ENCODE results near the gene RASGRF2.
A peak's percentile ranks its signal among the peaks of the same experiment; 100 is the strongest.

The RASGRF2 gene

GRCh38 chr5:80959768-80960442 is at the start of gene RASGRF2:
TSS of gene RASGRF2 (plus strand) at chr5:80960363. CDS start at chr5:80960739, 376 bp downstream.
- DNase-seq, result no peak

- DNase-seq, result no peak
These were observed 47.7 kb upstream of the RASGRF2 start for GRCh38 chr5:80912479-80912878.

GRCh38 chr5:80915716-80916115 is 44.4 kb upstream of the RASGRF2 start:
- DNase-seq, result no peak

- no peak for DNase-seq
These were observed 43.5 kb upstream of the RASGRF2 start for GRCh38 chr5:80916676-80917075.

- DNase-seq, result no peak
These were observed 42.5 kb upstream of the RASGRF2 start for GRCh38 chr5:80917631-80918030.

GRCh38 chr5:80919678-80920196 is 40.4 kb upstream of the RASGRF2 start:
- no peak for DNase-seq

GRCh38 chr5:80920333-80920732 is 39.8 kb upstream of the RASGRF2 start:
- DNase-seq, result no peak

- DNase-seq, result no peak
These were observed 39.1 kb upstream of the RASGRF2 start for GRCh38 chr5:80921026-80921425.

- DNase-seq, result no peak
These were observed 34.2 kb upstream of the RASGRF2 start for GRCh38 chr5:80925931-80926330.

- DNase-seq, result no peak
These were observed 33.6 kb upstream of the RASGRF2 start for GRCh38 chr5:80926536-80926935.

GRCh38 chr5:80926979-80927656 is 33.0 kb upstream of the RASGRF2 start:
- DNase-seq, result no peak

GRCh38 chr5:80928073-80928472 is 32.1 kb upstream of the RASGRF2 start:
- DNase-seq, result no peak

GRCh38 chr5:80930940-80931339 is 29.2 kb upstream of the RASGRF2 start:
- DNase-seq, result no peak

GRCh38 chr5:80931411-80931810 is 28.8 kb upstream of the RASGRF2 start:
- DNase-seq, result no peak

- DNase-seq, result no peak
These were observed 27.1 kb upstream of the RASGRF2 start for GRCh38 chr5:80933036-80933435.

- no peak for DNase-seq
These were observed 25.4 kb upstream of the RASGRF2 start for GRCh38 chr5:80934751-80935150.

GRCh38 chr5:80935811-80936385 is 24.3 kb upstream of the RASGRF2 start:
- no peak for DNase-seq

GRCh38 chr5:80936881-80937280 is 23.3 kb upstream of the RASGRF2 start:
- no peak for DNase-seq

GRCh38 chr5:80937584-80938356 is 22.4 kb upstream of the RASGRF2 start:
- peak; percentile 64 for DNase-seq

- DNase-seq, result no peak
These were observed 18.7 kb upstream of the RASGRF2 start for GRCh38 chr5:80941496-80941895.

GRCh38 chr5:80951366-80951765 is 8.8 kb upstream of the RASGRF2 start:
- no peak for DNase-seq

GRCh38 chr5:80953587-80953986 is 6.6 kb upstream of the RASGRF2 start:
- DNase-seq, result no peak

- no peak for DNase-seq
These were observed 5.0 kb upstream of the RASGRF2 start for GRCh38 chr5:80955082-80955590.

Data from fibroblast of skin of right quadriceps (primary cell).